Left lung (tissue), 10 donors: ENCODE data around the gene THBS4. TPM values are rescaled to one million over a fixed set of nuclear protein-coding genes. Genes with fewer than 3 reads are reported as not detected.
A peak's percentile ranks its signal among the peaks of the same experiment; 100 is the strongest.

ENCODE experiments used
- ATAC-seq: fragments of 200-7000 bp; cut with Tn5 transposase; one replicate; pipeline ENCODE4 v1.9.1; 2020; ENCODE audit warnings: moderate library complexity
- DNase-seq, 4 donors: peaks; one replicate each; pipeline ENCODE4 v3.0.0-alpha.2; 2013 to 2020
- H3K27ac ChIP-seq, 2 donors: fragments of 200-600 bp; sonication (generic) in 1 of 2; one replicate each; pipeline versions ENCODE4 v1.5.0 to v1.8.0; 2020 to 2021
- H3K27me3 ChIP-seq, 2 donors: fragments of 200-600 bp; sonication (generic) in 1 of 2; one replicate each; pipeline versions ENCODE4 v1.5.0 to v1.8.0; 2020 to 2021
- H3K36me3 ChIP-seq, 2 donors: fragments of 200-600 bp; sonication (generic) in 1 of 2; one replicate each; pipeline versions ENCODE4 v1.5.0 to v1.8.0; 2020 to 2021
- H3K4me1 ChIP-seq, 2 donors: fragments of 200-600 bp; one replicate each; pipeline ENCODE4 v1.8.0; 2021
- H3K4me3 ChIP-seq, 2 donors: fragments of 200-600 bp; sonication (generic) in 1 of 2; one replicate each; pipeline versions ENCODE4 v1.5.0 to v1.8.0; 2020 to 2021; ENCODE audit warnings: mild to moderate bottlenecking in 1 of 2
- H3K9me3 ChIP-seq, 2 donors: fragments of 200-600 bp; sonication (generic) in 1 of 2; one replicate each; pipeline versions ENCODE4 v1.5.0 to v1.8.0; 2020 to 2021
- intact Hi-C, 2 donors: fragments of 100-400 bp; cut with DNase I; formaldehyde crosslinking; loops; one replicate each; pipeline versions ENCODE4 v1.11.2 to v1.14.2; 2022
- polyA plus RNA-seq, 6 donors: library from polyadenylated mRNA; unstranded; fragments of 120-200 nt; gene quantifications; one replicate each; pipeline ENCODE4 v1.2.1, GENCODE V29; 2013; ENCODE audit not compliant: insufficient read length in 6 of 6
- total RNA-seq, 2 donors: library from RNA; stranded (reverse); fragmentation: NEBNext Ultra II Directional; extraction: Animal tissue kit (Norgen Biotek cat#: 25700); gene quantifications; one replicate each; pipeline ENCODE4 v1.2.1, GENCODE V29; 2021
- TF ChIP-seq, protein P1 (sequence below), 2 donors: fragments of 200-600 bp; sonication (generic) in 1 of 2; IDR thresholded peaks; one replicate each; pipeline versions ENCODE4 v1.5.0 to v1.8.0; 2021; ENCODE audit warnings: antibody characterized with exemption in 2 of 2
- donor health status: DM: no; HTN: yes; CAD: no.
- donor health status: DM: no; HTN: no; CAD: no.

The THBS4 gene
- total and polyA plus RNA-seq, 8 donors, result 3.3 to 11.5 (median 5.9) TPM

DNA sequence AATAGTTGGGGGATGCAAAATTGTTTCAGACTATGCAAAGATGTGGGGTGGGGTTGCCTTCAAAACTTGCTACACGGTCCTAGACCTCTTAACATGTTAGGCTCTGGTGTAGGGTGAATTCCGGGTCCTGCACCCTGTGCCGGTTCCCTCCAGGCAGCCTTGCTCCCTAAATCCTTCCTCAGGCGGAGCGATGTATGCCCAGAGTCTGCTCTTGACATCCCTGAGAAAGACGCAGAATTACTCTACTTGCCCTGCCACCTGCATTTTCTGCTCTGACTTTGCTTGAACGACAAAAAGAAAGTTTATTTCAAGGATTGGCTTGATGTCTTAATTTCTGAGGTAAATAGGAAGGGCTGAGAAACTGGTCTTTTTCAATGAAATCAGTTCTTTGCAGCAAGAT lies 691 bp downstream of the THBS4 start:
- intact Hi-C loops, result no loop called here
- DNase-seq (no peak), ATAC-seq (no peak)
- Histone ChIP-seq H3K27me3 (peaks cover 41 to 56% of the 10 kb centered on the region in 2 donors), H3K9me3 (no peaks in the 10 kb centered on the region), H3K4me3 (no peak overlapping the region), H3K27ac (no peak overlapping the region), H3K36me3 (no peaks in the 10 kb centered on the region), H3K4me1 (peaks cover 0 to 10% of the 10 kb centered on the region in 2 donors)
- TF ChIP-seq, protein P1, sequence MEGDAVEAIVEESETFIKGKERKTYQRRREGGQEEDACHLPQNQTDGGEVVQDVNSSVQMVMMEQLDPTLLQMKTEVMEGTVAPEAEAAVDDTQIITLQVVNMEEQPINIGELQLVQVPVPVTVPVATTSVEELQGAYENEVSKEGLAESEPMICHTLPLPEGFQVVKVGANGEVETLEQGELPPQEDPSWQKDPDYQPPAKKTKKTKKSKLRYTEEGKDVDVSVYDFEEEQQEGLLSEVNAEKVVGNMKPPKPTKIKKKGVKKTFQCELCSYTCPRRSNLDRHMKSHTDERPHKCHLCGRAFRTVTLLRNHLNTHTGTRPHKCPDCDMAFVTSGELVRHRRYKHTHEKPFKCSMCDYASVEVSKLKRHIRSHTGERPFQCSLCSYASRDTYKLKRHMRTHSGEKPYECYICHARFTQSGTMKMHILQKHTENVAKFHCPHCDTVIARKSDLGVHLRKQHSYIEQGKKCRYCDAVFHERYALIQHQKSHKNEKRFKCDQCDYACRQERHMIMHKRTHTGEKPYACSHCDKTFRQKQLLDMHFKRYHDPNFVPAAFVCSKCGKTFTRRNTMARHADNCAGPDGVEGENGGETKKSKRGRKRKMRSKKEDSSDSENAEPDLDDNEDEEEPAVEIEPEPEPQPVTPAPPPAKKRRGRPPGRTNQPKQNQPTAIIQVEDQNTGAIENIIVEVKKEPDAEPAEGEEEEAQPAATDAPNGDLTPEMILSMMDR (IDR thresholded peaks at IDR 0.05), result no peak

- TF ChIP-seq, protein P1 (IDR thresholded peaks at IDR 0.05), result no peak
- no peaks in the 10 kb centered on the region for H3K36me3 ChIP-seq
- no peak for ATAC-seq
- peaks cover 41 to 56% of the 10 kb centered on the region in 2 donors for H3K27me3 ChIP-seq
- H3K9me3 ChIP-seq, result no peaks in the 10 kb centered on the region
- intact Hi-C loops, result no loop called here
- no peak overlapping the region for H3K27ac ChIP-seq
- DNase-seq, result no peak
- no peak overlapping the region for H3K4me3 ChIP-seq
- peaks cover 0 to 10% of the 10 kb centered on the region in 2 donors for H3K4me1 ChIP-seq
Measured at GRCh38 chr5:80036615-80037014, 1.5 kb downstream of the THBS4 start.

DNA sequence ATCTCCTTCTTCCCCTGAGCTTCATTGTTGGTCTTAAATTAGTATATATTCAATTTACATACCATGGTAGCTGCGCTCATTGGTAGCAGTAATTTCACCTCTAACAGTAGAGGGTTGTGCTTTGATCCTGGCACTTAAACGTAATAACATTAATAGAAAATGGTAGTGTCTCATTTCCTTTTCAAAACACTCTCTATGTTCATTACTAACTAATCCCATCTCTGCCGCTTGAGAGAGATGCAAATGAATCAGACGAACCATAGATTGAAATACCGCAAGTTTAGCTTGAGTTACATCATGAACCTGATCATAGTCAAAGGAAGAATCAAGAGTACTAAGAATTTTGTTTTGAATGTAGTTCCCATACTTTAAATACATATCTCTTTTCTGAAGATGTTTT lies 2.2 kb downstream of the THBS4 start:
- TF ChIP-seq, protein P1 (IDR thresholded peaks at IDR 0.05), result no peak
- Histone ChIP-seq H3K27ac (no peak overlapping the region), H3K4me3 (no peak overlapping the region), H3K27me3 (peaks cover 41 to 56% of the 10 kb centered on the region in 2 donors), H3K36me3 (no peaks in the 10 kb centered on the region), H3K4me1 (peaks cover 0 to 10% of the 10 kb centered on the region in 2 donors), H3K9me3 (no peaks in the 10 kb centered on the region)
- intact Hi-C loops, result no loop called here
- ATAC-seq (no peak), DNase-seq (no peak)

DNA sequence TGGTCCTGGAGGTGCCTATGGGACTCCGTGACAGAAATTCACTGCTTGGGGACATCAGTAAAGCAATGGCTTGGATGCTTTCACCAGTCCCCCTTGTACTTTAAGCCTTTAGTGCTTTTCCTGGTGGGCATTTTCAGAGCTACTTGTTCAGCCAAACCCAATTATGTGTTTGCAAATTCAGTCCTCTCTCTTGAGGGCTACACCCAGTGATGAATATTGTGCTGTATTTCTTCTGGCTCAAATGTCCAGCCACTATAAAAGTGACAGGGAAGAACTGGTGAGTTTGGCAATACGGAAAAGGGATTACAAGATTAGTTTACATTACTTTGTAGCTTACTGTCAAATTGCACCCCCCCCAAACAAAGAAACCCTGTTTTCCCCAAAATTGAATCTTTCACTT lies 4.5 kb downstream of the THBS4 start:
- peaks cover 31 to 38% of the 10 kb centered on the region in 2 donors for H3K27me3 ChIP-seq
- no peaks in the 10 kb centered on the region for H3K9me3 ChIP-seq
- ATAC-seq (no peak), DNase-seq (no peak)
- no peak overlapping the region for H3K4me3 ChIP-seq
- TF ChIP-seq, protein P1 (IDR thresholded peaks at IDR 0.05), result no peak
- H3K27ac ChIP-seq, result no peak overlapping the region
- intact Hi-C loops, result no loop called here
- H3K4me1 ChIP-seq, result peaks cover 0 to 9% of the 10 kb centered on the region in 2 donors
- no peaks in the 10 kb centered on the region for H3K36me3 ChIP-seq

DNA sequence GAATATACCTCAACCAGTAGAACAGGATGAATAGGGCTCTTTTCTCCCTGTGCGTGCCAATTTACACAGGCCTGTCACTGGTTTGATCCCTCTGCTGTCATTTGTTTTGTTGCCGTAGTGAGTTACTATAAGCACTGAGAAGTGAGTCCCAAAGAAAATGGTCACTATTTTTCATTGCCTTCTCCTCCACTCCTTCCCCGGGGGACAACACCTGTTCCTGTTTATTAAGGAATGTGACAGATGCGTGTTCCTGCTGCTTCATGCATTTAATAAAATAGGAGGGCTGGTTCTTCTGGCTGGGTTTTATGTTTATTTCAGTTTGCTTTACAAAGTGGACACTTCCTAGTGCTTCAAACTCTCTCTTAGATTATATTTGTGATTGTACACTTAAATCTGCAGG lies 6.4 kb downstream of the THBS4 start:
- Histone ChIP-seq H3K27ac (no peak overlapping the region), H3K9me3 (no peaks in the 10 kb centered on the region), H3K36me3 (no peaks in the 10 kb centered on the region), H3K27me3 (peaks cover 14 to 20% of the 10 kb centered on the region in 2 donors), H3K4me3 (no peak overlapping the region), H3K4me1 (no peaks in the 10 kb centered on the region)
- TF ChIP-seq, protein P1 (IDR thresholded peaks at IDR 0.05), result no peak
- ATAC-seq (no peak), DNase-seq (peak in 1 of 4 donors; percentile 0)
- intact Hi-C loops, result no loop called here
